ENCODE measurements around the gene NUP98. TPM values are rescaled to one million over a fixed set of nuclear protein-coding genes. Genes with fewer than 3 reads are reported as not detected.

Gene NUP98
- 100 to 1,000 TPM in 3 of 4 donors, 10 to 100 TPM in 1; 91.5 to 122 (median 115) TPM for total RNA-seq

- H3K4me1 ChIP-seq = peaks cover 22% of the 10 kb centered on the region
- peaks cover 14% of the 10 kb centered on the region for H3K36me3 ChIP-seq
- peak within 1 kb of the TSS; percentile 82 for H3K4me3 ChIP-seq
- no peaks in the 10 kb centered on the region for H3K27me3 ChIP-seq
- TF ChIP-seq POLR2A (IDR thresholded peaks at IDR 0.05) = peak; percentile 97 to 99
- no peak for TF ChIP-seq EP300 (IDR thresholded peaks at IDR 0.05)
- peak; percentile 92 to 97 (median 94) for TF ChIP-seq POLR2AphosphoS5 (IDR thresholded peaks at IDR 0.05)
- no peaks in the 10 kb centered on the region for H3K9me3 ChIP-seq
- H3K27ac ChIP-seq = peak within 1 kb of the TSS; percentile 96
- DNase-seq (ENCODE audit: low spot score in 2 of 2) = peak; percentile 99 to 100
- WGBS = 0% methylated on average over 3 of the region's 86 CpGs
These were observed at the start of gene NUP98 for GRCh38 chr11:3797329-3798090. Gene NUP98, minus strand, starts transcription at chr11:3797554. Its CDS starts 15,437 bp downstream, at chr11:3782117.

GRCh38 chr11:3845670-3846069, 48.3 kb upstream of the NUP98 start:
- TF ChIP-seq POLR2A (IDR thresholded peaks at IDR 0.05) (no peak), CTCF (IDR thresholded peaks at IDR 0.05) (no peak)
- no peaks in the 10 kb centered on the region for H3K9me3 ChIP-seq
- DNase-seq (ENCODE audit: low spot score in 2 of 2) = no peak
- H3K27me3 ChIP-seq = no peaks in the 10 kb centered on the region
- no peak overlapping the region for H3K4me3 ChIP-seq
- H3K27ac ChIP-seq = no peak overlapping the region
- no peaks in the 10 kb centered on the region for H3K36me3 ChIP-seq
- 68% methylated on average over 3 of the region's 3 CpGs for WGBS
- peaks cover 15% of the 10 kb centered on the region for H3K4me1 ChIP-seq

DNA sequence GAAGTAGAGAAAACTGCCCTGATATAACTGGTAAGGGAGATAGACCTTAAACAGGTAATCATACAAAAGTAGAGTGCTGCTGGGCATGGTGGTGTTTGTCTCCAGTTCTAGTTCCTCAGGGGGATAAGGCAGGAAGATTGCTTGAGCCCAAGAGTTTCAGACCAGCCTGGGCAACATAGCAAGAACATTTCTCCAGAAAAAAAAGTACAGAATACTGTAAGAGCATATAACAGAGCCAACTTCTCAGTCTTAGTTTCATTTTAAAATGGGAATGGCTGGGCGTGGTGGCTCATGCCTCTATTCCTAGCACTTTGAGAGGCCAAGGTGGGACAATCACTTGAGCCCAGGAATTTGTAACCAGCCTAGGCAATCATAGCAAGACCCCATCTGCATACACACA, 47.9 kb upstream of the NUP98 start:
- TF ChIP-seq EP300 (IDR thresholded peaks at IDR 0.05) (no peak), CTCF (IDR thresholded peaks at IDR 0.05) (no peak), POLR2A (IDR thresholded peaks at IDR 0.05) (no peak), POLR2AphosphoS5 (IDR thresholded peaks at IDR 0.05) (no peak)
- Histone ChIP-seq H3K9me3 (no peaks in the 10 kb centered on the region), H3K27ac (no peak overlapping the region), H3K27me3 (no peaks in the 10 kb centered on the region), H3K36me3 (no peaks in the 10 kb centered on the region), H3K4me3 (no peak overlapping the region), H3K4me1 (peaks cover 16% of the 10 kb centered on the region)
- 73% methylated on average over 1 of the region's 1 CpG for WGBS
- DNase-seq (ENCODE audit: low spot score in 2 of 2) = no peak

- Histone ChIP-seq H3K27ac (no peak overlapping the region), H3K27me3 (no peaks in the 10 kb centered on the region), H3K9me3 (no peaks in the 10 kb centered on the region), H3K4me3 (no peak overlapping the region), H3K36me3 (no peaks in the 10 kb centered on the region), H3K4me1 (peaks cover 28% of the 10 kb centered on the region)
- 87% methylated on average over 3 of the region's 3 CpGs for WGBS
- TF ChIP-seq POLR2AphosphoS5 (IDR thresholded peaks at IDR 0.05) = no peak
- no peak for TF ChIP-seq POLR2A (IDR thresholded peaks at IDR 0.05)
- TF ChIP-seq CTCF (IDR thresholded peaks at IDR 0.05) = no peak
- no peak for TF ChIP-seq EP300 (IDR thresholded peaks at IDR 0.05)
- no peak for DNase-seq (ENCODE audit: low spot score in 2 of 2)
These were observed 46.0 kb upstream of the NUP98 start for GRCh38 chr11:3843326-3843725.

DNA sequence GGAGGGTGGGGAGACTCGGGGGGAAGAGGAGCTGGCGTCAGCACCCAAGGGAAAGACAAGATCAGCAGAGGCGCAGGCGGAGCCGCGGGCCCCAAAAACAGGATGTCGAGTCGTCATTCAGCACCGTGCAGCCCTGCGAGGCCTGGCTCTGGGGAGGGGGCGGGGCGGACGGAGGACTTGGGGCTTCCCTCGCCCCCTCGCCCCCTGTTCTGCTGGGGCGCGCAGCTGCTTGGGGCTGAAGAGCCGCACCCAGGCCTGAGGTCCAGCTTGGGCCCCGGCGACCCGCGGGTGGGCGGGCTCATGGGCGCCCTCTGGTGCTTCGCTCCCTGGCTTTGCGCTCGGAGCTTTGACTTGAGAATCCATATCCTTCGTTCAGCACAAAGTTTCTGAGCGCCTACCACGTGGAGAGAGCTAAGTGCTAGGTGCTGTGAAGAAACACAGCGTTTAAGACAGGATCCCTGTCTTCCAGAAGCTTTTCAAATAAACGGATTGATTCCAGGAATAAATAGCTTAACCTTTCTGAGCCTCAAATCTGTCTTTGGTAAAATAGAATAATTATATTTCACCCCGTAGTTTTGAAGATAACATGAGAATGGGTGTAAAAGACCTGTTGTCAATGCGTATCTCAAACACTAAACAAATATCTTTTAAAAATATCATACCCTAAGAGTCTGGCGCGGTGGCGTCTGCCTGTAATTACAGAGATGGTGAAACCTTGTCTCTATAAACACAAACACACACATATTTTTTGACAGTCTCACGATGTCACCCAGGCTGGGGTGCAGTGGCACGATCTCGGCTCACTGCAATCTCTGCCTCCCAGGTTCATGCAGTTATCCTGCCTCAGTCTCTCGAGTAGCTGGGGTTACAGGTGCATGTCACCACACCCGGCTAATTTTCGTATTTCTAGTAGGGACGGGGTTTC, 44.3 kb upstream of the NUP98 start:
- Histone ChIP-seq H3K27ac (peak overlapping the region; percentile 99), H3K27me3 (no peaks in the 10 kb centered on the region), H3K9me3 (no peaks in the 10 kb centered on the region), H3K4me1 (peaks cover 44% of the 10 kb centered on the region), H3K4me3 (peak overlapping the region; percentile 94), H3K36me3 (no peaks in the 10 kb centered on the region)
- peak in 1 of 2 donors; percentile 91 for DNase-seq (ENCODE audit: low spot score in 2 of 2)
- WGBS = 50% methylated on average over 21 of the region's 44 CpGs
- TF ChIP-seq CTCF (IDR thresholded peaks at IDR 0.05) = peak; percentile 31 to 85
- TF ChIP-seq POLR2A (IDR thresholded peaks at IDR 0.05) = no peak
- peak in 2 of 3 donors; percentile 27 to 57 for TF ChIP-seq POLR2AphosphoS5 (IDR thresholded peaks at IDR 0.05)
